CD4-positive, alpha-beta T cell treated with Interleukin-1 beta for 1 hour (primary cell): ENCODE results near the gene AEBP2.

ENCODE experiments used
- DNase-seq, 2 donors: peaks; one replicate each; pipeline ENCODE4 v3.0.0-alpha.2; 2020 to 2022

Gene AEBP2

DNA sequence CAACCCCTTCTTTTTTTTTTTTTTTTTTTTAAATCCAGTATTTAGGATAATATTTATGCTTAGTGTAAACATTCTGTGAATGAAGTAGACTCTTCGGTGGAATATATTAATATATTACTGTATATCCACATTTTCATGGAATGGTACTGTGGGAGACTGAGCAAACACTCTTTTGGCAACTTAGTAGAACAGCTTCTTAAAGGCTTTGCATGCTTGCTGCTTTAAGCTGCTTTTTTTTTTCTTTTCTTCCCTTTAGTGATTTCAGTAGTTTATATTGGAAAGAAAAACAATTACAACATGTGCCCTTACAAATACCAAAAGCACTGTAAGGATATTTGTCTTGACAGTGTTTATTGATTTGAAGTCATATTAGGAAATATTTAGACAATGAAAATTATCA, 78.9 kb downstream of the AEBP2 start:
- no peak for DNase-seq

DNA sequence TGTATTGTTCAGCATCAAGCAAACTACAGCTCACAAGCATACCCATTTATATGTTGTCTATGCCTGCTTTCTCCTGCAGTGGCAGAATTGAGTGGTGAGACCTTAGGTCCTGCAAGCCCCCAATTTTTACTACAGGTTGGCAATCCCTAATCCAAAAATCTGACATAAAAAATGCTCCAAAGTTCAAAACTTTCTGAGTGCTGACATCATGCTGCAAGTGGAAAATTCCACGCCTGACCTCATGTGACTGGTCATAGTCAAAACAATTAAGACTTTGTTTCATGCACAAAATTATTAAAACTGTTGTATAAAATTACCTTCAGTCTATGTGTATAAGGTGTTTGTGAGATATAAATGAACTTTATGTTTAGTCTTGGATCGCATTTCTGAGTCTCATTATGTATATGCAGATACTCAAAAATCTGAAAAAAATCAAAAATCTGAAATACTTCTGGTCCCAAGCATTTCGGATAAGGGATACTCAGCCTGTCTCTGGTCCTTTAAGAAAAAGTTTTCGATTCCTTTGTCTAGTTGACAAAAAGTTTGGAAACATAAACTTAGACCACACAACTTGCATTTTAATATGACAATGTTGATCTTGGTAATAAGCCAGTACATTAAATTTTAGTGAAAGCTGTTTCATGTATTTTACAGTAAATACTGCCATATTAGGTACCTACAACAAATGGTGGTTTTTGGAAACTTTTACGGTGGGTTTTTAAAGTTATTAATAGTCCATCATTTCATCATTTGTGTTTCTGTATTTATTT, 81.5 kb downstream of the AEBP2 start:
- DNase-seq, result no peak

- no peak for DNase-seq
Measured at GRCh38 chr12:19525274-19525673, 86.0 kb downstream of the AEBP2 start.

DNA sequence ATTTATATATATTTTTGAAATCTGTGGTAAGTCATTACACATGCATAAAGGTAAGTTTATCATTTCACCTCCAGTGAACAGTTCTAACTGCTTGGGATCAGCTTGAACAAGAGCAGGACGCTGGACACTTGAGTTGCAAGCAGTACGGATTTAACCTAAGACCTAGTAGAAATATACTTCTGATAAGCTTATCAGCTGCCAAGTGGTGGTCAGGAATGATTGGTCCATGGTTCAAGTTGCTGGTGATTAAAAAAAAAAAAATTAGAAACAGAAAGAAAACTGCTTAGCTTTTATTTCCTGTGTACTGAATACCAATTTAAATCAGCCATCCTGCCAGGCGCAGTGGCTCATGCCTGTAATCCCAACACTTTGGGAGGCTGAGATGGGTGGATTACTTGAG, 88.6 kb downstream of the AEBP2 start:
- no peak for DNase-seq

- no peak for DNase-seq
Measured at GRCh38 chr12:19528750-19529149, 89.5 kb downstream of the AEBP2 start.

DNA sequence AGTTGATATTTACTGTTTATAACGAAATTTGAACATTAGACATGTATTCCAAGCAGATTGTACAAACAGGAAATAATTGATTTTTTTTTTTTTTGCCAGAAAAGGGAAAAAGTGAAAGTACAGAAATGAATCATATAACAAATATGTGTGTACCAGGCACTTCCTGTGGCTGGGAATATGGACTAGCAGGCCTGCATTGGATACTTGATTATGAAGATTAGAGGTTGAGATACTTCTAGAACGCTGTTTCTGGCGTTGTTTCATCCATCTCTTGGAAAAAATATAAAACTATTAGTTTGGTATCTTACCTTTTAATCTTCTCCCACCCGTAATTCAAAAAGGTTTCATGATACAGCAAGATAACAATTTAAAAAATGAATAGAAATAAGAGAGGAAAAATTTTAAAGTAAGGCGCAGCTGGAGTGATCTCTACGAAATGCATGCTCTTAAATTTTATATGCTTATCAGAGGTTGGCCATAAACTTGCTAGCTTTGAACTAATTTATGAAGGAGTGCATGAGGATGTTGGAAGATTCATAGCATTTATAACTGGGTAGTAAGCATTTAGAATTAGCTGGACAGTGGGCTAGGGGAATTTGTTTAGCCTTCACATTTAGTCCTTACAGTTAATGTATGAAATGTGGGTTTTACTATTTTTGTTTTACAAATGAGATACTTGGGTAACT, 90.8 kb downstream of the AEBP2 start:
- DNase-seq, result no peak

- no peak for DNase-seq
Measured at GRCh38 chr12:19530637-19531023, 91.3 kb downstream of the AEBP2 start.

GRCh38 chr12:19533567-19533966, 94.3 kb downstream of the AEBP2 start:
- no peak for DNase-seq

DNA sequence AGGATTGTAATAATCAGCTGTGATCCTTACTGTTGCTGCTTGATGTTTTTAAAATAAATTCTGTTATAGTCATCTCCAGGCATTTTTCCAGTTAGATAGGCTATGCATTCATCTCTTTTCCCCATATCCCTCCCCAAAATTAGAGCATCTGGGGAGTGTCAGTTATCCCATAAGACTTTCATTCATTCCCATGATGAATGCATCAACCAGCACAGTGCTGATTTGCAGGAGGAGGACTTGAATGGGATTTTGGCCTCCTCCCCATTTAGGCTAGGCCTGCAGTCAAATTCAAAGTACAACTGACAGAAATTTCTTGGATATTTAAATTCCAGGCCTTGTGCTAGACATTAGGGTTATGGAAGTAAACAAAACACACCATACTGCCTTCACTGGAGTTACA, 99.8 kb downstream of the AEBP2 start:
- DNase-seq, result no peak

GRCh38 chr12:19539836-19540235, 100.5 kb downstream of the AEBP2 start:
- no peak for DNase-seq

DNA sequence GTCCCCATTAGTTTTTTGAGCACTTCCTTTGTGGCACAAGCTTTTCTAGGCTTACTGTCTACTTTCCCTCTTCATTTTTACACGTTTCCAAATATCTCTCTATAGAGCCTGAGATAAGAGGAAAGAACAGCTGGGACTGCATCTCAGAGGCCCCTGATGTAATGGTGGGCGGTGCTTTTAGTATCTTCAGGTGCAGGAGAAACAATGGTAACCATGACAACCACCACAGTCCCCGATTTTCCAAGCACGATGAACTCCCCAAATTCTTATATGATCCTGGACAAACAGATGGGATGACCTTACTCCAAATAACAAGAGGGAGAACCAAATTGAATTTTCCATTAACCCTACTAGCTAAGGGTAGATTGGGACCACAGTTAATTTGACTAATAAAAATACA, 103.3 kb downstream of the AEBP2 start:
- no peak for DNase-seq

DNA sequence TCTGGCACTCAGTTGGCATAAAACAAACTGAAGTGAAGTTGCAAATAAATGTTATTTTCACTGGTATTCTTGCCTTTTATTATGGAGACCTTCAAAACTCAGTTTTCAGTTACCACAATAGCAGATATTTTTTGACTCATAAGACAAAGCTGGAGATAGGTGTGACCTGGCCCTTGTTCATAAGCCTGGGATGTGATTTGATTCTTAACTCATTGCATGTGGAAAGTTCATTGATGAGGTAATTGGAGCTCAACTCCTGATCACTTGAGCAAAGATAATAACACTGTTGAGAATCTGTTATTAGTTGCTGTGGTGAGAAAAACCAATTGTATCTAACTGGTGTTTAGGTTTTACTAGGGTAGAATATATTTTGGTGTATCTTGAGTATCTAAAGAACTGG, 105.1 kb downstream of the AEBP2 start:
- no peak for DNase-seq

GRCh38 chr12:19545301-19545700, 106.0 kb downstream of the AEBP2 start:
- DNase-seq, result no peak

GRCh38 chr12:19546027-19546426, 106.7 kb downstream of the AEBP2 start:
- no peak for DNase-seq

DNA sequence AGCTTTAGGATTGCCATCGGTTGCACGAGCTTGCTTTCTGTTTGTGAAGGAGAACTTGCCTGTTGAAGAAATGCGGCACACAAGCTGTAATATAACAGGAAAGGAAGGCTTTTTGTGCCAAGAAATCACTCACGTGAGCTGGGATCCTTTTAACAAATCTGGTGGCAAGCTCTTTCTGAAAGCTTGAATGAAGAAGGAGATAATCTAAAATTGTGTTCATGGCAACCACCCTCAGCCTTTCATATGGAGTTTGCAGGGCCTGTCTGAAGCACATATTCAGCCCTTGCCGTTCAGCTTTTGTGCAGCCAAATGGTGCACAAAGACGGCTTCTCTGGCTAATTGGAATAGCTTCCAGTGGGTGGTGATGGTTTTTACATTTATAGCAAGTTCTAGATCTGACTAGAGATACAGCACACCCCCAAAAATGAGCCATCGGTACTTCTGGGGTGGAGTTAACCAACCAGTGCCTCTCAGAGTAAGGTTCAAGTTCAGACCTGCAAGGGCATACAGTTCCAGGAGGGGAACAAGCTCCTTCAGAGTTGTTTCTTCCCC, 107.4 kb downstream of the AEBP2 start:
- no peak for DNase-seq

DNA sequence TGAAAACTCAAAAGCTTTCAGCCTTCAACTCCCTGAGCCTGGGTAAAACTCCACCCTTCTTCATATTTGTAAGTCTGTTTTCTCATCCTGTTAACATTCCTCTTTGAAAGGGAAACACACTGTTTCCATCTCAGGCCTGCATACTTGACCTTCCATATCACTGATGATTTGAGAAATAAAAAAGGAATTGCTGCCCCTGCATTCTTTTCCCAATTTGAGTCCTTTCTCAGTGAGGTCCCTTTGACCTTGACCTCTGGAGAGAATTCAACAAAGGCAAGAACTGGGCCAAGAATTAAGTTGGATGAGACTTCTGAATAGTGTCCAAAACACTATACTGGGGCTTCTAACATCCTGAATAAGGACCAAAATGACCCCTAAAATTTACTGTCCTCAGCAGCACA, 108.0 kb downstream of the AEBP2 start:
- no peak for DNase-seq

- DNase-seq, result no peak
Measured at GRCh38 chr12:19548834-19549233, 109.5 kb downstream of the AEBP2 start.

DNA sequence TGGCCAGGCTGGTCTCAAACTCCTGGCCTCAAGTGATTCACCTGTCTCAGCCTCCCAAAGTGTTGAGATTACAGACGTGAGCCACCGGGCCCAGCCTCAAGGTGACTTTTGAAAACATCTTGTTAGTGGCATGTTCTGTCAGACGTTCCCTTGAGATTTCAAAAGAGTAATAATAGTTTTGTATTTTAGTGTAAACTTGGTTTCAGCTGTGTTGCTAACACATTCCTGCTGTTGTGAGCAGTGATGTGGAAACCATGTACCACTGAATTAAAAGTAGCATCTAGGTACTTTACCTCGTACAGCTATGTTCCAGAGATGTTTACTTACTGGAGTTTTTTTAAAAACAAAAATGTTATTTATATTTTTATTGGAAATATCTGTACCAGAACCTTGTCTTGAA, 111.3 kb downstream of the AEBP2 start:
- no peak for DNase-seq

DNA sequence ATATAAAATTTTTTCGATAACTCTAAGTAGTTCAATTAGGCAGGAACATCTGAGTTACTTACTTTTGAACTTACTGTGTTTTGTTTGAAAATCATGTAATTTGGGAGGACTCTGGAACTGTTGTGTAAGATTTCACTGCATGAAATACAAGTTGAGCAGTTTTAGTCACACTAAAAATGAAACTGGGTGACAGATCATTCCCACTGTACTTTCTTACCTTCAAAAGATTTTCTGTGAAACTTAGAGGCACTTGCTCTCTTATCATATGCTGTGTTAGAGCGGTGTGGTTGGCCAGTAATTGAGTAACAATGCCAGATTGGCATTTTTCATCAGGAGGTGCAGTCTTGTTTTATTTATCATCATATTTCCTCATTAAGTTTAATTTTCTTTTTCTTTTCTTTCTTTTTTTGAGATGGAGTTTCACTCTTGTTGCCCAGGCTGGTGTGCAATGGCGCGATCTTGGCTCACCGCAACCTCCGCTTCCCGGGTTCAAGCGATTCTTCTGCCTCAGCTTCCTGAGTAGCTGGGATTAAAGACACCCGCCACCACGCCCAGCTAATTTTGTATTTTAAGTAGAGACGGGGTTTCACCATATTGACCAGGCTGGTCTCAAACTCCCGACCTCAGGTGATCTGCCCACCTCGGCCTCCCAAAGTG, 113.3 kb downstream of the AEBP2 start:
- peak in 1 of 2 donors; percentile 11 for DNase-seq

DNA sequence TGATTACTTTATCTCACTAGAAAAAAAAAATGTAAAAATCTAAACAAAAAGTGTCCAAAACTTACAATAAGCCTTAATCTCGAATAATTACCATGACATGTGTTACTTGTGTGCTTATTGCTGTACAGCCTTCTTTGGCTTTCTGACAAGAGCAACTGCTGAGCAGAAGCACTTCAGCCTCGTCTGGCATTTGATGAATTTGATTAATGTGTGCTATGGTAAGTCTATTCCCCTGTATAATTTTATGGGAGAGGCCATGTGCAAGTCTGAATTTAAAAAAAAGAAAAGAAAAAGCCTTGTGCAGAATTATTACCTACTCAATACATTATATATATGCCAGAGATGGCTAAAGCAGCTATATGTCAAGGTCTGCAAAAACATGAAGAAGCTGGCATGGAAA, 113.9 kb downstream of the AEBP2 start:
- no peak for DNase-seq

DNA sequence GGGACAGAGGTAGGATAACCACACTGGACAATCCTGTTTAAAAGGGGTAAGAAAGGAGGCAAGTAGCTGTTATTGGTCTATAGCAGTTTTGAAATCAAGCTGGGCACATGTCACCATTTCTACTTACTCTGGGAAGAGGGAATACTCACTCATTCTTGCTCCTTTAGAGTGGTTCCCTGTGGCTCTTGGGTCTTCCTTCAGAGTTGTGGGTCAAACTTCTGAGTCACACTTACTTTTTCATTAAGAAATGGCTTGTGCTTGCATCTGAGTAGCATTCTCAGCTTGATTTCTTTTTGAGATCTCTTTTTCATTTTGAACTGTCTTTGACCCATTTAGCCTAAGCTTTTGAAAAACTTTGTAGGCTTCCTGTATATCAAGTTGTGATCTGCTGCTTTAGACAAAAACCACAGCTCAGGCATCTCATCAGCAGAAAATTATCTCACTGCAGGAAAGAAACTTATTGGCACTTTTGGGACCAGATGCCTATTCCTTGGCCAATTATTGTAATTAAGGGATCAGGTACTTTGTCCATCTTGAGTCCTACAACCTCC, 122.2 kb downstream of the AEBP2 start:
- DNase-seq, result no peak
